Ishikawa (cell line): Measurements from ENCODE around the gene NOS1.

Experiments
- CEBPB ChIP-seq: IDR thresholded peaks from 2 replicates; pipeline ENCODE4 v1.6.1; 2012
- CREB1 ChIP-seq: IDR thresholded peaks from 2 replicates; pipeline ENCODE4 v1.6.1; 2012; ENCODE audit warnings: low read depth
- EGR1 ChIP-seq: IDR thresholded peaks from 2 replicates; pipeline ENCODE4 v1.6.1; 2012
- EP300 ChIP-seq: IDR thresholded peaks from 2 replicates; pipeline ENCODE4 v1.6.1; 2012; ENCODE audit warnings: borderline replicate concordance
- FOXM1 ChIP-seq: IDR thresholded peaks from 2 replicates; pipeline ENCODE4 v1.6.1; 2012; ENCODE audit warnings: low read depth, borderline replicate concordance
- MAX ChIP-seq: IDR thresholded peaks from 2 replicates; pipeline ENCODE4 v1.6.1; 2012
- NFIC ChIP-seq: IDR thresholded peaks from 2 replicates; pipeline ENCODE4 v1.6.1; 2012
- RAD21 ChIP-seq: IDR thresholded peaks from 2 replicates; pipeline ENCODE4 v1.6.1; 2012; ENCODE audit warnings: low read depth
- REST ChIP-seq: IDR thresholded peaks from 2 replicates; pipeline ENCODE4 v1.6.1; 2012; ENCODE audit warnings: low read depth, mild to moderate bottlenecking
- TAF1 ChIP-seq: IDR thresholded peaks from 2 replicates; pipeline ENCODE4 v1.6.1; 2012; ENCODE audit warnings: low read depth, mild to moderate bottlenecking
- TCF12 ChIP-seq: IDR thresholded peaks from 2 replicates; pipeline ENCODE4 v1.6.1; 2012; ENCODE audit warnings: low read depth
- TEAD4 ChIP-seq: IDR thresholded peaks from 2 replicates; pipeline ENCODE4 v1.6.1; 2012
- USF1 ChIP-seq: IDR thresholded peaks from 2 replicates; pipeline ENCODE4 v1.6.1; 2012
- YY1 ChIP-seq: IDR thresholded peaks from 2 replicates; pipeline ENCODE4 v1.6.1; 2012; ENCODE audit warnings: low read depth
- ZBTB7A ChIP-seq: IDR thresholded peaks from 2 replicates; pipeline ENCODE4 v1.6.1; 2012; ENCODE audit warnings: low read depth

NOS1 gene

GRCh38 chr12:117318591-117318990 is 42.8 kb downstream of the NOS1 start:
- TF ChIP-seq NFIC, result no peak
- no peak for TF ChIP-seq TEAD4
- TF ChIP-seq TAF1, result no peak
- TF ChIP-seq MAX, result no peak
- no peak for TF ChIP-seq RAD21

GRCh38 chr12:117316336-117316735 is 45.1 kb downstream of the NOS1 start:
- TF ChIP-seq USF1, result no peak

- TF ChIP-seq USF1 (no peak), EP300 (no peak), FOXM1 (no peak), MAX (no peak), TAF1 (no peak), TEAD4 (no peak), EGR1 (no peak), REST (no peak), TCF12 (no peak), RAD21 (no peak)
These were observed 47.5 kb downstream of the NOS1 start for GRCh38 chr12:117313926-117314325.

GRCh38 chr12:117312770-117313169 is 48.7 kb downstream of the NOS1 start:
- TF ChIP-seq REST (no peak), TEAD4 (no peak), RAD21 (no peak), EP300 (no peak), FOXM1 (no peak), NFIC (no peak), YY1 (no peak), USF1 (no peak), EGR1 (no peak), CREB1 (no peak), TAF1 (no peak), TCF12 (no peak), MAX (no peak), ZBTB7A (no peak), CEBPB (no peak)

- no peak for TF ChIP-seq NFIC
- no peak for TF ChIP-seq MAX
- TF ChIP-seq YY1, result no peak
- TF ChIP-seq TAF1, result no peak
- no peak for TF ChIP-seq ZBTB7A
- TF ChIP-seq CREB1, result no peak
- no peak for TF ChIP-seq CEBPB
- TF ChIP-seq EP300, result no peak
- no peak for TF ChIP-seq FOXM1
- TF ChIP-seq REST, result no peak
- no peak for TF ChIP-seq USF1
These were observed 52.0 kb downstream of the NOS1 start for GRCh38 chr12:117309276-117309925.
